Left colon (tissue), 2 donors: ENCODE results near the gene GJC2. TPM values are rescaled to one million over a fixed set of nuclear protein-coding genes. Genes with fewer than 3 reads are reported as not detected.
"Not testable (repeated sequence)": the region's sequence is repeated elsewhere in the genome, so short reads cannot be mapped to it uniquely, and the experiment has no call there.

Source experiments
- ATAC-seq: fragments of 200-7000 bp; cut with Tn5 transposase; one replicate; pipeline ENCODE4 v1.9.1; 2020; ENCODE audit warnings: mild to moderate bottlenecking, moderate library complexity
- DNase-seq, 2 donors: peaks; one replicate each; pipeline ENCODE4 v3.0.0-alpha.2; 2020
- intact Hi-C, 2 donors: fragments of 100-400 bp; cut with DNase I in 1 of 2; cut with micrococcal nuclease in 1 of 2; formaldehyde crosslinking; loops; one replicate each; pipeline versions ENCODE4 v1.11.2 to v1.14.0; 2022; cut with DNase I, micrococcal nuclease
- total RNA-seq, 2 donors: library from RNA; stranded (reverse); fragmentation: NEBNext Ultra II Directional; extraction: Animal tissue kit (Norgen Biotek cat#: 25700); gene quantifications; one replicate each; pipeline ENCODE4 v1.2.1, GENCODE V29; 2021
- donor health status: DM: no; HTN: no; CAD: no.
- donor health status: DM: yes; HTN: yes; CAD: no.

Gene GJC2
- total RNA-seq, 2 donors from 2014 or later, result 0.49 to 1.5 TPM

- ATAC-seq, result no peak
- no peak for DNase-seq
- intact Hi-C loops, result no loop called here
Measured at GRCh38 chr1:228177721-228178710, 28.3 kb downstream of the GJC2 start.

- intact Hi-C loops, result no loop called here
- ATAC-seq (no peak), DNase-seq (no peak)
Measured at GRCh38 chr1:228178737-228179684, 29.3 kb downstream of the GJC2 start.

DNA sequence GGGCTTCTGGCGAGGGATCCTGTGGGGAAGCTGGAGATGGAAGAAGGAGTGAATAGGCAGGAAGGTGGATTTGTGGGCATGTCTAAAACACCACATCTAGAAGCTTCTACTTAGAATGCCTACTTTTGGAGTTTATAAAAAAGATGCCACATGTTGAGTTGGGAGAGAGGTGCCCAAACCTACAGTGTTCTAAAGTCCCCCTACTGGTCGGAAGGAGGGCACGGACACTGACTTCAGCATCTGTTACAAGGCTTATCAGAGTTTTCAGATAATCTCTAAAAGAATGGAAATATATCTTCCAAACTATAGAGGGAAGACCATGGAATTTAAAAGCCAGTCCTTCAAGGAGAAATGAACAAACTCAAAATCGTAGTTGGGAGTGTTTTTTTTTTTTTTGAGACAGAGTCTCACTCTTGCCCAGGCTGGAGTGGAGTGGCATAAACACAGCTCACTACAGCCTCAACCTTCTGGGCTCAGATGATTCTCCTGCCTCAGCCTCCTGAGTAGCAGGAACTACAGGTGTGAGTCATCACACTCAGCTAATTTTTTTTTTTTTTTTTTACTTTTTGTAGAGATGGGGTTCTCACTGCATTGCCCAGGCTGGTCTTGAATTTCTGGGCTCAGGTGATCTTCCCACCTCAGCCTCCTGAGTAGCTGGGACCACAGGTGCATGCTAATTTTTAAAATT, 30.7 kb downstream of the GJC2 start:
- no peak for ATAC-seq
- DNase-seq, result no peak
- intact Hi-C loops, result no loop called here

- ATAC-seq (no peak), DNase-seq (no peak)
- intact Hi-C loops, result no loop called here
Measured at GRCh38 chr1:228180959-228181644, 31.4 kb downstream of the GJC2 start.

DNA sequence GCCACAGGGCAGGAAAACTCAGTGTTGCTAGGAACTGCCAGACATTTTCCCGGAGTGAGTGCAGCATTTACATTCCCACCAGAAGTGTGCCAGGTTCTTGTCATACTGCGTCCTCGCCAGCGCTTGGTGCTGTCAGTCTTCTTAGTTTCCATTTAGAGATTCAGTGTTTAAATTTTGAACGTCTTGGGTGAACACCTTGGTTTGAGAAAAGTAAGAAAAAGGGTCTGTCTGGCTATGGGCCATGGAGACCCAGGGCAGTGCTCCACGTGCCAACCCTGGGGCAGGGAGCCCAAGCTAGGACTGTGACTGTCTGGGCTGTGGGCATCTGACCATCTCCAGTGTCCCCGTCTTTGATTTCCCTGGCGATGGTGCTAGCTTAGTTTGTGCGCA, 31.9 kb downstream of the GJC2 start:
- DNase-seq (no peak), ATAC-seq (no peak)
- intact Hi-C loops, result no loop called here

DNA sequence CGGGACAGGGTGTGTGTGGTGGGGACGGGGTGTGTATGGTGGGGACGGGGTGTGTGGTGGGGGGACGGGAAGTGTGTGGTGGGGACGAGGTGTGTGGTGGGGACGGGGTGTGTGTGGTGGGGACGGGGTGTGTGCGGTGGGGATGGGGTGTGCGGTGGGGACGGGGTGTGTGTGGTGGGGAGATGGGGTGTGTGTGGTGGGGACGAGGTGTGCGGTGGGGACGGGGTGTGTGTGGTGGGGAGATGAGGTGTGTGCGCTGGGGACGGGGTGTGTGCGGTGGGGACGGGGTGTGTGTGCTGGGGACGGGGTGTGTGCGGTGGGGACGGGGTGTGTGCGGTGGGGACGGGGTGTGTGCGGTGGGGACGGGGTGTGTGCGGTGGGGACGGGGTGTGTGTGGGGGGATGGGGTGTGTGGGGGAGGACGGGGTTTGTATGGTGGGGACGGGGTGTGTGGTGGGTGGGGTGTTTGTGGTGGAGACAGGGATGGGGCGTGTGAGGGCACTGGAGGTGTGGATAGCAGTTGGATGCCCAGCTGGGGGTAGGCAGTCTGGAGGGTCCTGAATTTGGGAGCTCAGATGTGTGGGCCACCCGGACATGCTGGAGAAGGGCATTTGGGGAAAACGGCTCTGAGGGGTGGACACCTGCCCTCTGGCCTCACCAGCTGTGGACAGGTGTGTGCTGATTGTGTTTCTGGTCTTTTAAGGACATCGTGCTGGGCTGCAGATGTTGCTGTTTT, 32.7 kb downstream of the GJC2 start:
- intact Hi-C loops, result no loop called here

DNA sequence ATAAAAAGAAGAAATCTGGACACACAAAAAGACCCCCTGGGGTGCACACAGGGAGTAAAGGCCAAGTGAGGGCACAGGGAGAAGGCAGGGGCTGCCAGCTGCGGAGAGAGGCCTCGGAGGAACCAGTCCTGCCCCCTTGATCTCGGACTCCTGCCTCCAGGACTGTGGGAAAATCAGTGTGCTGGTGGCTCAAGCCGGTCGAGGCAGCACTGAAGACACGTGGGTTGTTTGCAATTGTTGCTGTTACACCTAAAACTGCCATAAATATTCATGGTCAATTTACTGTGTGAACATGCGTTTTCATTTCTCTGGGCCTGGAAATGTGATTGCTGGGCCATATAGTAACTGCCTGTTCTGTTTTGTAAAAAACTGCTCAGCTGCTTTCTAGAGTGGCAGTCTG, 34.4 kb downstream of the GJC2 start:
- ATAC-seq, result no peak
- no peak for DNase-seq
- intact Hi-C loops, result no loop called here

More for the DNA sequence above, 32.7 kb downstream of the GJC2 start:
- DNase-seq (no peak), ATAC-seq (no peak)

DNA sequence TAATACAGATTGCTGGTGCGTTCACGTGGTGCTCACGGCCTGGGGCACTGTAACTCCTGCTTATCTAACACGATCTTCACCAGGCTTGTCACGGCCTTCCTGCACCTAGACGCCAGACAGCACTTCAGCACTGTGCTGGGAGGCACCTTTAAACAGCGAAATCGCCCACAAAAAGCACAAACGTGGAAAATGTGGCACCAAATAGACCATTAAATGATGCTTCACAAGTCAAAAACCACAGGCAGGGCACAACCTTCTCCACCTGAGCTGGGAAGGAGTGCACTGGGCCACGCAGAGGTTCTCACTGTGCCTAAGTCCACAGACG, 35.9 kb downstream of the GJC2 start:
- ATAC-seq (no peak), DNase-seq (no peak)
- intact Hi-C loops, result no loop called here

- ATAC-seq, DNase-seq, intact Hi-C loops: not testable (repeated sequence)
Measured at GRCh38 chr1:228188249-228188648, 38.5 kb downstream of the GJC2 start.

DNA sequence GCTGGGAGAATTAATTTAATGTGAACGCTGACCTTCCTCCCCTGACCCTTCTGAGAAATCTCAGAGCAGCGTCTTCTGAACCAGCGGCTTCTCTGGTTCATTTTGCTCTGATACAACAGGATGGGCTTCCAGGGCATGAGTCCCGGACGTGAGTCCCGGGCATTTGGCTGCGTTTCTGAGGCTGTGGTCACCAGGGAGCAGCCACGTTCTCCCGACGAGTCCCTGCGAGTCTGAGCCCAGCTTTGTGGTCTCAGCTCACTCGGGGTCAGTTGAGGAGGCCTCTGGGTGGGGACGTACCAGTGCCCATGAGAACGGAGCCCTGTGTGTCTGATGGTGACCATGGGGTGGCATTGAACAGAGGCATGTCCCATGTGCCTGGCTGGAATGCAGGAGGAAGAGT, 40.5 kb downstream of the GJC2 start:
- intact Hi-C loops, result no loop called here
- no peak for DNase-seq
- ATAC-seq, result no peak

GRCh38 chr1:228190778-228191177, 41.0 kb downstream of the GJC2 start:
- ATAC-seq (no peak), DNase-seq (no peak)
- intact Hi-C loops, result no loop called here

DNA sequence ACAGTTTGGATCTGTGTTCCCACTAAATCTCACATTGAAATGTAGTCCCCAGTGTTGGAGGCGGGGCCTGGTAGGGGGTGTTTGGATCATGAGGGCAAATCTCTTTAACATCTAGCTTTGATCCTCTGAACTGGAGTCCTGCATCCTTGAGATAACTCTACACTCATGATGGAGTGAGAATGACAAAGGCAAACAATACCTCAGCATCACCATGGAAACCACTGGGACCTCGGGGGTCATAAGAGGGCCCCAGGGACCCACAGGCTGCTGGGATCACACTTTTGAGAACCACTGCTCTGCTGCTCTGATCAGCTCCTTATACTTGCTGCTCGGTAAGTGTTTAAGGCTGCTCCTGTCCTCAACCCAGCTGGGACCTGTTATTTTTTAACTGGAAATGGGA, 44.7 kb downstream of the GJC2 start:
- ATAC-seq (no peak), DNase-seq (no peak)
- intact Hi-C loops, result no loop called here

GRCh38 chr1:228194921-228195812, 45.4 kb downstream of the GJC2 start:
- DNase-seq (no peak), ATAC-seq (no peak)
- intact Hi-C loops, result no loop called here

DNA sequence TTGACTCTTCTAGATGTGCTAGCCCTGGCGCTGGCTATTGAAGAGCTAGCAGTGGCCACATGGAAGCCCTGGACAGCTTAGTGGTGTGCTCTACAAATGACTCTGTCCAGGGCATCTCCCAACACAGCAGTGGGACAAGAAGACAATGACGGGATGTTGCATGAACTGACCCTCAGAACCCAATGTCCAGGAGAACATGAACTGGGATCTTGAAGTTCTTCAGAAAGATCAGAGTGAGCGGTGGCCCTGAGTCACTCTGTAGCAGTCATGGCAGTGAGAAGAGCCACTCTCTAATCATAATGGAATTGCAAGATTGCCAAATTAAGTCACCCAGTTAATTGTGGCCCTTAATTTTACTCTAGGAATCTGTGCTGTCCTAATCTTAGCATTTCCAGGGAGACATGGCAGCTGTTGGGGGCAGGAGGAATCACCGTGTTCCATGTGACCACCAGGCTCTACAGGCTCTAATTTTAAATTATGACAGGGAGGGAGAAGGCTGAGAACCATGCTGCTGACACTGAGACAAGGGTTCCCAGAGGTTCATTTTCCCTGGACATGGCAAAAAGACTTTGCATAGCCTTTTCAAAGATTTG, 47.9 kb downstream of the GJC2 start:
- ATAC-seq (no peak), DNase-seq (no peak)
- intact Hi-C loops, result no loop called here

DNA sequence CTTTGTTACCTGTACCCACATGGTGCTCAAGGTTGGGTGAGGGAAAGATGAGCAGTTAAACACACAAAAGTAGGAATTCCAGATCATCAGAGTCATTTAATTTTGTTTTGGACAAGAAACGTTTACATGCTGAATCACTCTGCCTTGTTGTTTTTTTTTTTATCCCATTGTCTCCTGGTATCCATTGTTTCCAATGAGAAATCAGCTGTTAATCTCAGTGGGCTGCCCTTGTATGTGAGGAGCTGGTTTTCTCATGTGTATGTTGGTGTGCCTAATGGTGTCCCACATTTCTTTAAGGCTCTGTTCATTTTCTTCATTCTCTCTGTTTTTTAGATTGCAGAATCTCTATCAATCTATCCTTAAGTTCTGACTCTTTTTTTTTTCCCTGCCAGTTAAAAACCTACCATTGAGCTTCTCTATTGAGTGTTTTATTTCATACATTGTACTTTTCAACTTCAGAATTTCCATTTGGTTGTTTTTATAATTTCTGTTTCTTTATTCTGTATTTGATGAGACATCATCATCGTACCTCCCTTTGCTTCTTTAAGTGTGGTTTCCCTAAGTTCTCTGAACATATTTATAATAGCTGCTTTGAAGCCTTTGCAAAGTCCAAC, 49.4 kb downstream of the GJC2 start:
- ATAC-seq, result no peak
- no peak for DNase-seq
- intact Hi-C loops, result no loop called here

DNA sequence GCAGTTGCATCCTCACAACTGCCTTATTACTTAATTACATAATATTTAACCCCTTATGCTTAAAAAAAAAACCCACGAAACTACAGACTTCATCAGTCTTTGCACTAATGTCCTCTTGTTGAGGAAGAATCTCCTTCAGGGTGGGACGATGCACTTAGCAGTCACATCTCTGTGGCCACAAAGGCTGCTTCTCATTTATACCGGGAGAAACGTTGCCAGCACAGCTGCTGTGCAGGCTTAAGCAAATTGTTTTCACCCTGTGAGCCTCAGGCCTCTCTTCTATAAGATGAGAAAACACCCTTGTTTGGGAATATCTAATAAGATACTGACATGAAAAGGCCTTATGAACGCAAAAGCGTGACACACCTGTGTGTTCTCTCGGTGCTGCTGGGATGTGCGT, 55.2 kb downstream of the GJC2 start:
- DNase-seq, result no peak
- intact Hi-C loops, result no loop called here
- no peak for ATAC-seq
